GM12801 (cell line): ENCODE measurements around the gene DAP.

ENCODE experiments used
- CTCF ChIP-seq: IDR thresholded peaks from one replicate; pipeline ENCODE4 v1.5.1; 2011; ENCODE audit warnings: control low read depth; ENCODE audit not compliant: insufficient read length; ENCODE audit errors: extremely low read depth

Gene DAP

DNA sequence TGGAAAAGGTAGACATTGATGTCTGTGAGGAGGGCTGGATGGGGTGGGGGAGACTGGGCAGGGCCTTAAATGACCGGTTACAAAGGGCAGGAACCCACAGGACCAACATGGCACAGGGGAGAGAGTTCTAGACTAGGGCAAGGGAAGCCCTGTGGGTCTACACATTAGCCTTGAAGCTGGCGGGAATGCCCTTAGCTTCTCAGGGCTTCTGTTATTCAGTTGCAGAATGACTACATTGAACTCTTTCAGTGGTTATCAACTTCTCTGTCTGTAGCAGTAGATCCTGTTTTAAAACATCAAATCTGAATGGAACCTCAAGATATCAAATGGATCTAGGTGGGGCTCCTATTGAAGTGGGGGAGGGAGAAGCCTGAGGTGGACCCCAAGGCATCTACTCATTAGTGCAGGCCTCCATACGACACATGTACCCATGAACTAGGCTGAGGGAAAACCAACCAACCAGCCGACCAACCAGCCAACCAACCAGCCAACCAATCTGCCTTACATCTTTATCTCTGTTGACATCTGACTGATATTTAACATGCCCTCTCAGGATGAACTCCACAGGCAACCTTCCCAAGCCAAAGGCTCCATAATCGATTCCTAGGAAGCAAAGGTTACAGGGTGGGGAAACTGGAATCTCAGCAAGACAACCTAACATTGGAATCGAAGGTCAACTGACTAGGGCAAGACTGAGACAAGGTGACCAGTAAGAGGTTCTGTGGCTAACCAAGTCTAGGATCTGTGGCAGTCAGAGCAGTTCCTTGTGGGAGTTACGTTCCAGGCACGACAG, 48.3 kb downstream of the DAP start:
- no peak for TF ChIP-seq CTCF

DNA sequence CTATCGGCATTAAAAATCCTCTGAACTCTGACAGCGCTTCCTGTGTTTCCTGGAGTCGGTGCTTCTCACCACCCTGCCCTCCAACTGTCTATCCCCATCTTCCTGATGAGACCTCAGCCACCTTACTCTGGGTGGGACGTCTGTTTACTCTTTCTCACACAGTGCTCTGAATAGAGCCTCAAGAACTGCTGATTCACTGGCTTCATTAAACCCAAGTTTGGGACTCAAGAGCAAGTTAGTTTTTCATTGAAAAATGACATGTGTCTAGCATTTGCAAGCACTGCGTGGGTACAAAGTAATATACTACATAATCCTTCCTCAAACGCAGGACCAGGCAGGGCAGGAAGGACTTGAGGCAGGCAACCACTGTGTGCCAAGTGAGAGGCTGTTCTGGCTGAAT, 49.5 kb downstream of the DAP start:
- no peak for TF ChIP-seq CTCF

GRCh38 chr5:10710513-10711128, 50.4 kb downstream of the DAP start:
- TF ChIP-seq CTCF: no peak

GRCh38 chr5:10709933-10710332, 51.1 kb downstream of the DAP start:
- no peak for TF ChIP-seq CTCF

- no peak for TF ChIP-seq CTCF
Measured at GRCh38 chr5:10709409-10709808, 51.6 kb downstream of the DAP start.

- no peak for TF ChIP-seq CTCF
Measured at GRCh38 chr5:10708189-10708944, 52.7 kb downstream of the DAP start.
